ENCODE results near the gene CASZ1.

The CASZ1 gene

GRCh38 chr1:10644307-10645128 is 151.9 kb downstream of the CASZ1 start:
- FAIRE-seq, result no peak
- no peak for DNase-seq (ENCODE audit: insufficient read length, low spot score)

GRCh38 chr1:10643607-10644306 is 152.7 kb downstream of the CASZ1 start:
- no peak for FAIRE-seq
- DNase-seq (ENCODE audit: insufficient read length, low spot score), result no peak

GRCh38 chr1:10642403-10643080 is 153.9 kb downstream of the CASZ1 start:
- DNase-seq (ENCODE audit: insufficient read length, low spot score), result no peak
- FAIRE-seq, result no peak

GRCh38 chr1:10641976-10642375 is 154.5 kb downstream of the CASZ1 start:
- no peak for DNase-seq (ENCODE audit: insufficient read length, low spot score)
- FAIRE-seq, result no peak

- FAIRE-seq (no peak), DNase-seq (ENCODE audit: insufficient read length, low spot score) (no peak)
These were observed 155.4 kb downstream of the CASZ1 start for GRCh38 chr1:10640843-10641553.

- FAIRE-seq (no peak), DNase-seq (ENCODE audit: insufficient read length, low spot score) (no peak)
These were observed 156.5 kb downstream of the CASZ1 start for GRCh38 chr1:10639775-10640578.

GRCh38 chr1:10639011-10639774 is 157.3 kb downstream of the CASZ1 start:
- FAIRE-seq, result no peak

GRCh38 chr1:10638559-10639005 is 157.9 kb downstream of the CASZ1 start:
- DNase-seq (ENCODE audit: insufficient read length, low spot score), result no peak
- FAIRE-seq, result no peak

More at GRCh38 chr1:10639011-10639774, 157.3 kb downstream of the CASZ1 start:
- no peak for DNase-seq (ENCODE audit: insufficient read length, low spot score)

- DNase-seq (ENCODE audit: insufficient read length, low spot score) (no peak), FAIRE-seq (no peak)
These were observed 158.4 kb downstream of the CASZ1 start for GRCh38 chr1:10637834-10638558.

GRCh38 chr1:10637400-10637799 is 159.0 kb downstream of the CASZ1 start:
- FAIRE-seq, result no peak
- DNase-seq (ENCODE audit: insufficient read length, low spot score), result no peak

- DNase-seq (ENCODE audit: insufficient read length, low spot score), result no peak
- FAIRE-seq, result no peak
These were observed 160.5 kb downstream of the CASZ1 start for GRCh38 chr1:10635992-10636391.

- FAIRE-seq (no peak), DNase-seq (ENCODE audit: insufficient read length, low spot score) (no peak)
These were observed 161.2 kb downstream of the CASZ1 start for GRCh38 chr1:10635085-10635896.

GRCh38 chr1:10634428-10635084 is 161.9 kb downstream of the CASZ1 start:
- DNase-seq (ENCODE audit: insufficient read length, low spot score), result no peak

GRCh38 chr1:10634075-10634427 is 162.4 kb downstream of the CASZ1 start:
- DNase-seq (ENCODE audit: insufficient read length, low spot score) (no peak), FAIRE-seq (no peak)

More at GRCh38 chr1:10634428-10635084, 161.9 kb downstream of the CASZ1 start:
- FAIRE-seq, result no peak

GRCh38 chr1:10633416-10633815 is 163.0 kb downstream of the CASZ1 start:
- DNase-seq (ENCODE audit: insufficient read length, low spot score), result no peak
- no peak for FAIRE-seq

- FAIRE-seq (no peak), DNase-seq (ENCODE audit: insufficient read length, low spot score) (no peak)
These were observed 163.8 kb downstream of the CASZ1 start for GRCh38 chr1:10632691-10633090.

All from HTR-8/SVneo (cell line).